Kidney epithelial cell (primary cell): ENCODE results near the gene OR2W3. TPM values are rescaled to one million over a fixed set of nuclear protein-coding genes. Genes with fewer than 3 reads are reported as not detected.

Experiments
- DNase-seq: peaks from one replicate; pipeline ENCODE4 v3.0.0-alpha.2; 2010; ENCODE audit warnings: low read depth
- H3K27me3 ChIP-seq: 2 replicates; pipeline ENCODE4 v1.6.0; 2011; ENCODE audit warnings: low read length; ENCODE audit not compliant: control insufficient read depth, insufficient read depth
- H3K36me3 ChIP-seq: 2 replicates; pipeline ENCODE4 v1.5.1; 2011; ENCODE audit warnings: low read length; ENCODE audit not compliant: control insufficient read depth, insufficient read depth
- H3K4me3 ChIP-seq: 2 replicates; pipeline ENCODE4 v1.5.1; 2011; ENCODE audit warnings: low read depth, mild to moderate bottlenecking, control low read depth, low read length
- total RNA-seq: library from RNA; depleted of rRNA; stranded (reverse); fragments of >200 nt; gene quantifications from 2 replicates; pipeline ENCODE4 v1.2.3, GENCODE V29; 2015
- TF ChIP-seq, protein P1 (sequence below): IDR thresholded peaks from 2 replicates; pipeline ENCODE4 v1.5.1; 2011; ENCODE audit warnings: mild to moderate bottlenecking, moderate library complexity, low read length, control low read depth, inconsistent platforms; ENCODE audit not compliant: insufficient read depth, poor library complexity, severe bottlenecking

The OR2W3 gene
- total RNA-seq, 1 donor from 2014 or later = 1.0 TPM

DNA sequence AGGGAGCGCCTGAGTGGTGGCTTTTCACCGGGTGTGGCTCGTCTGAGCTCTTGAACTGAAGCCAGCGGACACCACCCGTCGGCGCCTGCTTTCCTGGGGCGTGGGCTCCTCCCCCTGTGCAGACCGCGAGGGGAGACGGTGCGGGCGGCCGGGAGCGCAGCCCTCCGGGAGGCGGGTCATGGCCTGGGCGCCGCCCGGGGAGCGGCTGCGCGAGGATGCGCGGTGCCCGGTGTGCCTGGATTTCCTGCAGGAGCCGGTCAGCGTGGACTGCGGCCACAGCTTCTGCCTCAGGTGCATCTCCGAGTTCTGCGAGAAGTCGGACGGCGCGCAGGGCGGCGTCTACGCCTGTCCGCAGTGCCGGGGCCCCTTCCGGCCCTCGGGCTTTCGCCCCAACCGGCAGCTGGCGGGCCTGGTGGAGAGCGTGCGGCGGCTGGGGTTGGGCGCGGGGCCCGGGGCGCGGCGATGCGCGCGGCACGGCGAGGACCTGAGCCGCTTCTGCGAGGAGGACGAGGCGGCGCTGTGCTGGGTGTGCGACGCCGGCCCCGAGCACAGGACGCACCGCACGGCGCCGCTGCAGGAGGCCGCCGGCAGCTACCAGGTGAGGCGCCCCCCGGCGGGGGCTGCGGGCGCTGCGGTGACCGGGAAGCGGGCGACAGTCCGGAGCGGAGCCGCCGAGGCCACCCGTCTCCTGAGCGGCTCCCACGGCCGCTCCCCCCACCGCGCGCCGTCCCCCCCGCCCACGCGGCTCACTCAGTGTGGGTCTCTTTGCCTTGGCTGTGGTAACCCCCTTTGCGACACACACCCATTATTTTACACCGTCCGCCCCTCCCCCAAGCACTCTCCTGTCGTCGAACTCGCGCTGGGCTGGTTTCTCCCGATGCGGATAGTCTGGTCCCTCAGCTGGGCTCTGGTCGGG lies 38.1 kb upstream of the OR2W3 start, which contains the start of gene TRIM58:
TRIM58 (plus strand) TSS at position 119 of the 916 bp plus-strand sequence; CDS start at position 179, 60 bp downstream.
- H3K4me3 ChIP-seq = peak within 1 kb of the TSS; percentile 71

DNA sequence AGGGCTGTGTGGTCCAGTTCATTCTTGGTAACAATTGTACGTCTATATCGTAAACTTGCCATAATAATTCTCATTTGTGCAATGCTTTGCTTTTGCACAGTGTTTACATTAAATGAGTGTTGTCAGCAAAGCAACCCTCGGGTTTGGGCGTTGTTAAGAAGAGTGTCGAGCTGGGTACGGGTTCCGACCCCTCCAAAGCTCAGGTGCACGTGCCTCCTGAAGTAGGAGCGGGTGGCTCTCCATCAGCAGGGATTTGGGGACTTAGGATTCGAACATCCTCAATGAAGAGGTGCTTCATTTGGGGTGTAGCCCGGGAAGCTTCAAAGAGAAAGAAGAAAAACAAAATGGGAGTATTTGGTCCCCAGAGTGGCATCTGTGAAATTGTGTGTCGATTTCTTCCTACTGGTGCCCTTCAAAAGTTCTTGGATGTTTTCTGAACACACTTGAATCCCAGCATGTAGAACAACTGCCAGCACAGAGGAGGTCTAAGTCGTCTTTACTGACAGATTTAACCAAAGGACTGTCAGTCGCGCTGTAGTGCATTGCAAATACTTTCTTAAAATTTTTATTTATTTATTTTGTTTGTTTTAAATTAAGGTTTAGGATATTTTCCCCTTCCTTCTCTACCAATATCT lies 37.3 kb upstream of the OR2W3 start:
- Histone ChIP-seq H3K4me3 (peak overlapping the region; percentile 71), H3K27me3 (no peaks in the 10 kb centered on the region), H3K36me3 (no peaks in the 10 kb centered on the region)
- no peak for DNase-seq
- TF ChIP-seq, protein P1, sequence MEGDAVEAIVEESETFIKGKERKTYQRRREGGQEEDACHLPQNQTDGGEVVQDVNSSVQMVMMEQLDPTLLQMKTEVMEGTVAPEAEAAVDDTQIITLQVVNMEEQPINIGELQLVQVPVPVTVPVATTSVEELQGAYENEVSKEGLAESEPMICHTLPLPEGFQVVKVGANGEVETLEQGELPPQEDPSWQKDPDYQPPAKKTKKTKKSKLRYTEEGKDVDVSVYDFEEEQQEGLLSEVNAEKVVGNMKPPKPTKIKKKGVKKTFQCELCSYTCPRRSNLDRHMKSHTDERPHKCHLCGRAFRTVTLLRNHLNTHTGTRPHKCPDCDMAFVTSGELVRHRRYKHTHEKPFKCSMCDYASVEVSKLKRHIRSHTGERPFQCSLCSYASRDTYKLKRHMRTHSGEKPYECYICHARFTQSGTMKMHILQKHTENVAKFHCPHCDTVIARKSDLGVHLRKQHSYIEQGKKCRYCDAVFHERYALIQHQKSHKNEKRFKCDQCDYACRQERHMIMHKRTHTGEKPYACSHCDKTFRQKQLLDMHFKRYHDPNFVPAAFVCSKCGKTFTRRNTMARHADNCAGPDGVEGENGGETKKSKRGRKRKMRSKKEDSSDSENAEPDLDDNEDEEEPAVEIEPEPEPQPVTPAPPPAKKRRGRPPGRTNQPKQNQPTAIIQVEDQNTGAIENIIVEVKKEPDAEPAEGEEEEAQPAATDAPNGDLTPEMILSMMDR = no peak

More for the DNA sequence above, 38.1 kb upstream of the OR2W3 start, which contains the start of gene TRIM58:
- TF ChIP-seq, protein P1 = no peak
- no peaks in the 10 kb centered on the region for H3K36me3 ChIP-seq
- no peak for DNase-seq
- H3K27me3 ChIP-seq = no peaks in the 10 kb centered on the region

DNA sequence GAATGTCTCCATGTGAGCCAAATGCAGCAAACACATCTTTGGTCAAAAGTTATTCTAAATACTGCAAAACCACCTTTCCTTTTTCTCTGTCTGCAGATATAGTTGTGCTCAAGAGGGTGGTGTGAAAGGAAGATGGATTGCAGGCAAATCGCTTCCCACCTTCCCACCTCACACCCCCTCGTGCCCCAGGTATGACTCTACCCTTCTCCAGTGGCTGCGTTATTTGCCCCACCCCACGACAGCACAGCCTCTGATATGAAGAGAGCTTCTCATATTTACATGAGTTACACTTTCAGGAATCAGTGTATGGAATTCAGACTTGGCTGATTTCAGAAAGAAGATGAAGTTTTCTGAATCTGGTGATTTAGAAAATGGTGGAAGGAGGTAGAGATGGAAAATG lies 32.6 kb upstream of the OR2W3 start:
- H3K4me3 ChIP-seq = no peak overlapping the region

DNA sequence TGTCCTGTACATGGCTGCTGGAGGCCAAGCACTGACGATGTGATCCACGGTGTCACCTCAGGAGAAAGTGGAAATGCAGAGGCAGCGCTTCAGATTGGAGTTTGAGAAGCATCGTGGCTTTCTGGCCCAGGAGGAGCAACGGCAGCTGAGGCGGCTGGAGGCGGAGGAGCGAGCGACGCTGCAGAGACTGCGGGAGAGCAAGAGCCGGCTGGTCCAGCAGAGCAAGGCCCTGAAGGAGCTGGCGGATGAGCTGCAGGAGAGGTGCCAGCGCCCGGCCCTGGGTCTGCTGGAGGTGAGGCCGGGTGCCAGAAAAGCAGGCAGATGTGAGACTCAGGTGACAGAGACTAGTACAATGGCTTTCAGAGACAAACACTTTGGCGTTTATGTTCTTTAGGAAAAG lies 30.7 kb upstream of the OR2W3 start:
- Histone ChIP-seq H3K4me3 (no peak overlapping the region), H3K36me3 (no peaks in the 10 kb centered on the region), H3K27me3 (no peaks in the 10 kb centered on the region)
- TF ChIP-seq, protein P1 = no peak
- DNase-seq = no peak

More for the DNA sequence above, 32.6 kb upstream of the OR2W3 start:
- DNase-seq = no peak
- Histone ChIP-seq H3K36me3 (no peaks in the 10 kb centered on the region), H3K27me3 (no peaks in the 10 kb centered on the region)
- TF ChIP-seq, protein P1 = no peak

DNA sequence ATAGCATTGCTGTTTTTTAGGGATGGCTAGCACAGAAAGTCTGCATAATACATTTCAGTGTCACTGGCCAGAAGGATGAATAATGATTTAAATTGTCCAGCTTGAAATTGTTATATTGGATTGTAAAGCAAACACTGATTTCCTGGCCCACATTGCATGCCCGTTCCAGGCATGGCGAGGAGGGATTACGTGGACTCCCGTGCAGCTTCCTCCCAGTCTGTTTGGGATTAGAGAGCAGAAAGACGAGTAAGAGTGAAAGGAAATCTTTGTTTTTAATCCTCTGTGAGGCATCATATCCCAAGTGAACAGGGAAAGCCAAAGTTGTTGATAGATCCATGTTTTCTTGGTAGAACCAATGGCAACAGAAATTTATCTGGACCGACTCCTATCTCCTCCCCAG lies 30.0 kb upstream of the OR2W3 start:
- no peak overlapping the region for H3K4me3 ChIP-seq
- no peaks in the 10 kb centered on the region for H3K36me3 ChIP-seq
- TF ChIP-seq, protein P1 = no peak
- no peak for DNase-seq
- H3K27me3 ChIP-seq = no peaks in the 10 kb centered on the region
